ENCODE measurements around the gene ANKMY2.

DNA sequence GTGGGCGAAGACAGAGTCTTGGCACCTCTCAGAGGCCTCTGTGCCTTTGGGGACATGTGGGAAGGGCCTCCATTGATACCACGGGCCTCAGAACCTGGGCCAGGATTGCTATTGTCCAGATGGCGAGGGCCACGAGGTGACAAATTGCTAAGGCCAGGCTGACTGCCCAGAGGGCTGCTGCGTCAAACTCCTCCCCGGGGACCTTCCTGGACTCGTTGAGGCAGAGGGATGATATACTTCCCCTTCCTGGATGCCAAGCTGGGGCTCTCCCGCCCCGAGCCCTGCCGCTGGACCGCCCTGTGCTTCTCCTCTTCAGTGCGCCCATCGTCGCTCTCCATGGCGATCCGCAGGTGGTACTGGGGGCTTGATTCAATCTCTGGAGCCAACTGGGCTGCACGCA, 60.0 kb downstream of the ANKMY2 start:
- TF ChIP-seq, protein P1, sequence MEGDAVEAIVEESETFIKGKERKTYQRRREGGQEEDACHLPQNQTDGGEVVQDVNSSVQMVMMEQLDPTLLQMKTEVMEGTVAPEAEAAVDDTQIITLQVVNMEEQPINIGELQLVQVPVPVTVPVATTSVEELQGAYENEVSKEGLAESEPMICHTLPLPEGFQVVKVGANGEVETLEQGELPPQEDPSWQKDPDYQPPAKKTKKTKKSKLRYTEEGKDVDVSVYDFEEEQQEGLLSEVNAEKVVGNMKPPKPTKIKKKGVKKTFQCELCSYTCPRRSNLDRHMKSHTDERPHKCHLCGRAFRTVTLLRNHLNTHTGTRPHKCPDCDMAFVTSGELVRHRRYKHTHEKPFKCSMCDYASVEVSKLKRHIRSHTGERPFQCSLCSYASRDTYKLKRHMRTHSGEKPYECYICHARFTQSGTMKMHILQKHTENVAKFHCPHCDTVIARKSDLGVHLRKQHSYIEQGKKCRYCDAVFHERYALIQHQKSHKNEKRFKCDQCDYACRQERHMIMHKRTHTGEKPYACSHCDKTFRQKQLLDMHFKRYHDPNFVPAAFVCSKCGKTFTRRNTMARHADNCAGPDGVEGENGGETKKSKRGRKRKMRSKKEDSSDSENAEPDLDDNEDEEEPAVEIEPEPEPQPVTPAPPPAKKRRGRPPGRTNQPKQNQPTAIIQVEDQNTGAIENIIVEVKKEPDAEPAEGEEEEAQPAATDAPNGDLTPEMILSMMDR (IDR thresholded peaks at IDR 0.05; ENCODE audit: low read depth, low read length): no peak
- no peak for TF ChIP-seq POLR2A (IDR thresholded peaks at IDR 0.05; ENCODE audit: extremely low read depth, insufficient read length)
- TF ChIP-seq, protein P2, sequence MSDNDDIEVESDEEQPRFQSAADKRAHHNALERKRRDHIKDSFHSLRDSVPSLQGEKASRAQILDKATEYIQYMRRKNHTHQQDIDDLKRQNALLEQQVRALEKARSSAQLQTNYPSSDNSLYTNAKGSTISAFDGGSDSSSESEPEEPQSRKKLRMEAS (IDR thresholded peaks at IDR 0.05; ENCODE audit: low read depth, low read length): no peak
- TF ChIP-seq MYC (IDR thresholded peaks at IDR 0.05; ENCODE audit: low read depth, low read length): no peak

Measured in NB4 (cell line).